HepG2 (cell line): ENCODE results near the gene RUSC1. TPM values are rescaled to one million over a fixed set of nuclear protein-coding genes. Genes with fewer than 3 reads are reported as not detected.

Source experiments
- DR1 ChIP-seq: sonication (generic); formaldehyde crosslinking; IDR thresholded peaks from 2 replicates; pipeline ENCODE4 v1.8.0; 2021; ENCODE audit warnings: mild to moderate bottlenecking, missing genetic modification reagents, inconsistent platforms
- HNRNPLL ChIP-seq: fragments of 200-400 bp; formaldehyde crosslinking; IDR thresholded peaks from 2 replicates; pipeline ENCODE4 v1.6.1; 2017; ENCODE audit warnings: mild to moderate bottlenecking, low read depth, low read length; ENCODE audit not compliant: poor library complexity, severe bottlenecking
- KDM5B ChIP-seq: sonication (generic); formaldehyde crosslinking; IDR thresholded peaks from 2 replicates; pipeline ENCODE4 v1.4.0; 2020; ENCODE audit warnings: missing genetic modification reagents, mild to moderate bottlenecking, borderline replicate concordance
- MNT ChIP-seq: fragments of 450-650 bp; IDR thresholded peaks from 2 replicates; pipeline ENCODE4 v1.6.1; 2016
- MYC ChIP-seq: sonication (generic); formaldehyde crosslinking; IDR thresholded peaks from 2 replicates; pipeline ENCODE4 v1.9.0; 2021; ENCODE audit warnings: missing genetic modification reagents, borderline replicate concordance
- NCOA5 ChIP-seq: sonication (generic); formaldehyde crosslinking; IDR thresholded peaks from 2 replicates; pipeline ENCODE4 v1.4.0; 2020; ENCODE audit warnings: missing genetic modification reagents
- SKI ChIP-seq: fragments of 450-650 bp; IDR thresholded peaks from one replicate; pipeline ENCODE4 v1.6.1; 2018; ENCODE audit warnings: mild to moderate bottlenecking; ENCODE audit not compliant: partially characterized antibody
- SMAD1 ChIP-seq: sonication (generic); formaldehyde crosslinking; IDR thresholded peaks from 2 replicates; pipeline ENCODE4 v1.4.0; 2020; ENCODE audit warnings: missing genetic modification reagents, low read depth, mild to moderate bottlenecking, borderline replicate concordance
- ZNF430 ChIP-seq: sonication (generic); formaldehyde crosslinking; IDR thresholded peaks from 2 replicates; pipeline ENCODE4 v1.9.0; 2021; ENCODE audit warnings: mild to moderate bottlenecking, missing genetic modification reagents
- ZNF441 ChIP-seq: sonication (generic); formaldehyde crosslinking; IDR thresholded peaks from 2 replicates; pipeline ENCODE4 v1.7.0; 2021; ENCODE audit warnings: missing genetic modification reagents, borderline replicate concordance
- ZNF501 ChIP-seq: sonication (generic); formaldehyde crosslinking; IDR thresholded peaks from 2 replicates; pipeline ENCODE4 v1.5.1; 2020; ENCODE audit warnings: mild to moderate bottlenecking, moderate library complexity, missing genetic modification reagents
- ZNF572 ChIP-seq: sonication (generic); formaldehyde crosslinking; IDR thresholded peaks from 2 replicates; pipeline ENCODE4 v1.5.1; 2020; ENCODE audit warnings: mild to moderate bottlenecking, missing genetic modification reagents
- ZNF605 ChIP-seq: sonication (generic); formaldehyde crosslinking; IDR thresholded peaks from 2 replicates; pipeline ENCODE4 v1.8.0; 2022; ENCODE audit warnings: mild to moderate bottlenecking, missing genetic modification reagents
- ZNF691 ChIP-seq: sonication (generic); formaldehyde crosslinking; IDR thresholded peaks from 2 replicates; pipeline ENCODE4 v1.4.0; 2020; ENCODE audit warnings: missing genetic modification reagents, low read depth, mild to moderate bottlenecking, borderline replicate concordance
- ZZZ3 ChIP-seq: sonication (generic); formaldehyde crosslinking; IDR thresholded peaks from 2 replicates; pipeline ENCODE4 v1.4.0; 2020; ENCODE audit warnings: missing genetic modification reagents, mild to moderate bottlenecking, borderline replicate concordance
- polyA plus RNA-seq, 8 experiments: library from polyadenylated mRNA; depleted of rRNA in 3 of 8; stranded (reverse) in 7 of 8; unstranded in 1 of 8; fragments of >200 nt; fragmentation: Illumina TruSeq in 4 of 8; extraction: Trizol in 4 of 8; gene quantifications; 2 replicates each; pipeline versions ENCODE4 v1.2.1 to v1.2.3, GENCODE V29; 2011 to 2016; ENCODE audit warnings: low read depth in 4 of 8, missing spikeins in 1 of 8, mixed read lengths in 1 of 8; ENCODE audit not compliant: insufficient read depth in 1 of 8
- total RNA-seq, 5 experiments: library from RNA; depleted of rRNA; stranded (reverse); fragments of >200 nt; fragmentation: Illumina TruSeq; extraction: Trizol; gene quantifications; 2 replicates each; pipeline ENCODE4 v1.2.3, GENCODE V29; 2016; ENCODE audit warnings: low read depth in 1 of 5
- TF ChIP-seq, protein P1 (sequence below): sonication (generic); formaldehyde crosslinking; IDR thresholded peaks from 2 replicates; pipeline ENCODE4 v1.4.0; 2020; ENCODE audit warnings: mild to moderate bottlenecking, low read depth, missing genetic modification reagents
- TF ChIP-seq, protein P2 (sequence below): sonication (generic); formaldehyde crosslinking; IDR thresholded peaks from 2 replicates; pipeline ENCODE4 v1.9.0; 2022; ENCODE audit warnings: low read depth, missing genetic modification reagents
- TF ChIP-seq, protein P3 (sequence below): IDR thresholded peaks from 2 replicates; pipeline ENCODE4 v1.6.1; 2016; ENCODE audit warnings: low read depth

The RUSC1 gene
- total and polyA plus RNA-seq, 2 of the 13 experiments (the other 11 are each of a cell fraction or from before 2014, with no cell fraction given): 18.7 to 20.4 TPM

DNA sequence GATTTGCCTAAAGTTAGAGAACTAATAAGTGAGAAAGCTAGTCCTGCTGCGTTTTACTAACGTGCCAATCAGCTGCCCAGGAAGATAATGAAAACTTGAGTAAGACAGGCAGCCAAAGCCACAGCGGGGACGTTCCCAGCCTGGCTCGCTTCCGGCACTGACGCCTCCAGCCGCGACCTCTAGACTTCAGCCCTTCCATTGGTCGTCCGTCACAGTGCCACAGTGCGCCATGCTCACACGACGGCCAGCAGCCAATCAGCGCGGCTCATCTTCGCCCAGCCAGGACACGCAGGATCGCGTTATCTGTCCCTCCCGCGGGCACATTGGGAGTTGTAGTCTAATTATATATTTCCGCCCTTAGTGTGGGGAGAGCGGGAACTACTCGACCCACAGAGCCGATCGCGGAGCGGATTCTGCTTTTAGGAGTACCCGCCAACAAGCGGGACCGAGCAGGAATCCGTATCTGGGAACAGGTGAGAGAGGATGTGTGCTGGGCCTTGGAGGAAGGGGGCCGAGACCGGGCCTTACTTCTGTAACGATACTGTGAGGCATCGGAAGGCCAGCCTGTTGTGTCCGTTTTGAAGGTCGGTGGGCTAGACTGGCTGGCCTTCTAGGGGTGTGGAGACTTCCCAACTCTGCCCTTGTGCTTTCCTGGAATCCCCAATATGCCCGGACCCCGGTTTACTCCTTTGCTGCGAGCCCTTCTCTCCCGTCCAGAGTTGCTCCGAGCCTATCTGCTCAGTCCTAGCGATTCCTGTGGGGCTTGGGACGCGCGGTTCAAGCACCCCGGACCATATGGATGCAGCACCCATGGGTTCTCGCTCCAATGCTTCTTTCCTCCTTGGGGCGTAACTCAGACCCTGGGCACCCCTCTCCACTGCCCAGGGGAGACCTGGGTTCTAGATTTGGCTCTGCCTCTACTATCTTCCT is 11.9 kb upstream of the RUSC1 start, which contains the start of gene FDPS (continued):
- peak; percentile 53 for TF ChIP-seq MNT
- no peak for TF ChIP-seq ZNF691 (CRISPR knock-in tag)
- TF ChIP-seq KDM5B (CRISPR knock-in tag): peak; percentile 16; the same call in 1 of the 2 replicates
- peak; percentile 52; the same call in 1 of the 2 replicates for TF ChIP-seq ZNF430 (CRISPR knock-in tag)
- TF ChIP-seq SKI: peak; percentile 20
- TF ChIP-seq DR1 (CRISPR knock-in tag): peak; percentile 94
- TF ChIP-seq HNRNPLL: peak; percentile 59
- TF ChIP-seq, protein P1, sequence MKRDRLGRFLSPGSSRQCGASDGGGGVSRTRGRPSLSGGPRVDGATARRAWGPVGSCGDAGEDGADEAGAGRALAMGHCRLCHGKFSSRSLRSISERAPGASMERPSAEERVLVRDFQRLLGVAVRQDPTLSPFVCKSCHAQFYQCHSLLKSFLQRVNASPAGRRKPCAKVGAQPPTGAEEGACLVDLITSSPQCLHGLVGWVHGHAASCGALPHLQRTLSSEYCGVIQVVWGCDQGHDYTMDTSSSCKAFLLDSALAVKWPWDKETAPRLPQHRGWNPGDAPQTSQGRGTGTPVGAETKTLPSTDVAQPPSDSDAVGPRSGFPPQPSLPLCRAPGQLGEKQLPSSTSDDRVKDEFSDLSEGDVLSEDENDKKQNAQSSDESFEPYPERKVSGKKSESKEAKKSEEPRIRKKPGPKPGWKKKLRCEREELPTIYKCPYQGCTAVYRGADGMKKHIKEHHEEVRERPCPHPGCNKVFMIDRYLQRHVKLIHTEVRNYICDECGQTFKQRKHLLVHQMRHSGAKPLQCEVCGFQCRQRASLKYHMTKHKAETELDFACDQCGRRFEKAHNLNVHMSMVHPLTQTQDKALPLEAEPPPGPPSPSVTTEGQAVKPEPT (CRISPR knock-in tag): peak; percentile 24; the same call in 1 of the 2 replicates
- TF ChIP-seq ZZZ3 (CRISPR knock-in tag): peak; percentile 45
- peak; percentile 56; the same call in 1 of the 2 replicates for TF ChIP-seq MYC (CRISPR knock-in tag)
- TF ChIP-seq, protein P2, sequence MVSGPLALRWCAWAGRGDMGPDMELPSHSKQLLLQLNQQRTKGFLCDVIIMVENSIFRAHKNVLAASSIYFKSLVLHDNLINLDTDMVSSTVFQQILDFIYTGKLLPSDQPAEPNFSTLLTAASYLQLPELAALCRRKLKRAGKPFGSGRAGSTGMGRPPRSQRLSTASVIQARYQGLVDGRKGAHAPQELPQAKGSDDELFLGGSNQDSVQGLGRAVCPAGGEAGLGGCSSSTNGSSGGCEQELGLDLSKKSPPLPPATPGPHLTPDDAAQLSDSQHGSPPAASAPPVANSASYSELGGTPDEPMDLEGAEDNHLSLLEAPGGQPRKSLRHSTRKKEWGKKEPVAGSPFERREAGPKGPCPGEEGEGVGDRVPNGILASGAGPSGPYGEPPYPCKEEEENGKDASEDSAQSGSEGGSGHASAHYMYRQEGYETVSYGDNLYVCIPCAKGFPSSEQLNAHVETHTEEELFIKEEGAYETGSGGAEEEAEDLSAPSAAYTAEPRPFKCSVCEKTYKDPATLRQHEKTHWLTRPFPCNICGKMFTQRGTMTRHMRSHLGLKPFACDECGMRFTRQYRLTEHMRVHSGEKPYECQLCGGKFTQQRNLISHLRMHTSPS: 0 out of 2 replicates have a peak, but pooled peaks have one; percentile 41
- TF ChIP-seq ZNF572 (CRISPR knock-in tag): no peak
- peak; percentile 95 for TF ChIP-seq ZNF441 (CRISPR knock-in tag)
- 0 out of 2 replicates have a peak, but pooled peaks have one; percentile 31 for TF ChIP-seq ZNF501 (CRISPR knock-in tag)
- TF ChIP-seq ZNF605 (CRISPR knock-in tag): peak; percentile 59; the same call in 1 of the 2 replicates
- TF ChIP-seq SMAD1: peak; percentile 79; the same call in 1 of the 2 replicates
- TF ChIP-seq, protein P3, sequence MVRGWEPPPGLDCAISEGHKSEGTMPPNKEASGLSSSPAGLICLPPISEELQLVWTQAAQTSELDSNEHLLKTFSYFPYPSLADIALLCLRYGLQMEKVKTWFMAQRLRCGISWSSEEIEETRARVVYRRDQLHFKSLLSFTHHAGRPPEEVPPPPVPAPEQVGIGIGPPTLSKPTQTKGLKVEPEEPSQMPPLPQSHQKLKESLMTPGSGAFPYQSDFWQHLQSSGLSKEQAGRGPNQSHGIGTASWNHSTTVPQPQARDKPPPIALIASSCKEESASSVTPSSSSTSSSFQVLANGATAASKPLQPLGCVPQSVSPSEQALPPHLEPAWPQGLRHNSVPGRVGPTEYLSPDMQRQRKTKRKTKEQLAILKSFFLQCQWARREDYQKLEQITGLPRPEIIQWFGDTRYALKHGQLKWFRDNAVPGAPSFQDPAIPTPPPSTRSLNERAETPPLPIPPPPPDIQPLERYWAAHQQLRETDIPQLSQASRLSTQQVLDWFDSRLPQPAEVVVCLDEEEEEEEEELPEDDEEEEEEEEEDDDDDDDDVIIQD (CRISPR knock-in tag): no peak
- TF ChIP-seq NCOA5 (CRISPR knock-in tag): no peak
